GM21825 (cell line): ENCODE measurements around the gene SPP1.

ENCODE experiments used
- ATAC-seq: cut with Tn5 transposase; IDR thresholded peaks from one replicate; pipeline ENCODE4 v1.9.1; 2021; ENCODE audit warnings: mild to moderate bottlenecking, moderate library complexity; ENCODE audit not compliant: unreplicated experiment

The SPP1 gene

GRCh38 chr4:87950936-87951511, 24.5 kb upstream of the SPP1 start:
- no peak for ATAC-seq

GRCh38 chr4:87953826-87954225, 21.7 kb upstream of the SPP1 start:
- no peak for ATAC-seq

- no peak for ATAC-seq
Observed at GRCh38 chr4:87956501-87956900, 19.0 kb upstream of the SPP1 start.

GRCh38 chr4:87957061-87957460, 18.5 kb upstream of the SPP1 start:
- ATAC-seq = no peak

GRCh38 chr4:87961993-87962392, 13.5 kb upstream of the SPP1 start:
- ATAC-seq = no peak

- ATAC-seq = no peak
Observed at GRCh38 chr4:87962398-87963146, 12.9 kb upstream of the SPP1 start.

GRCh38 chr4:87965501-87965975, 10.0 kb upstream of the SPP1 start:
- no peak for ATAC-seq

- ATAC-seq = no peak
Observed at GRCh38 chr4:87966095-87966496, 9.4 kb upstream of the SPP1 start.

GRCh38 chr4:87967193-87967592, 8.3 kb upstream of the SPP1 start:
- ATAC-seq = no peak

GRCh38 chr4:87970121-87970520, 5.4 kb upstream of the SPP1 start:
- no peak for ATAC-seq

- ATAC-seq = no peak
Observed at GRCh38 chr4:87971866-87972265, 3.6 kb upstream of the SPP1 start.

GRCh38 chr4:87973283-87974169, 2.0 kb upstream of the SPP1 start:
- peak; percentile 59 for ATAC-seq

GRCh38 chr4:87974856-87975462, 555 bp upstream of the SPP1 start:
- ATAC-seq = peak; percentile 33

- ATAC-seq = no peak
Observed at GRCh38 chr4:87977521-87978278, 2.2 kb downstream of the SPP1 start.

- no peak for ATAC-seq
Observed at GRCh38 chr4:87978681-87979080, 3.2 kb downstream of the SPP1 start.

GRCh38 chr4:87979810-87980209, 4.3 kb downstream of the SPP1 start:
- no peak for ATAC-seq

GRCh38 chr4:87981486-87981885, 6.0 kb downstream of the SPP1 start:
- ATAC-seq = no peak

GRCh38 chr4:87982036-87982435, 6.5 kb downstream of the SPP1 start:
- ATAC-seq = no peak

- no peak for ATAC-seq
Observed at GRCh38 chr4:87982446-87983010, 7.0 kb downstream of the SPP1 start.

- no peak for ATAC-seq
Observed at GRCh38 chr4:87983996-87984395, 8.5 kb downstream of the SPP1 start.
